ENCODE measurements around the gene CPSF3.

CPSF3 gene

DNA sequence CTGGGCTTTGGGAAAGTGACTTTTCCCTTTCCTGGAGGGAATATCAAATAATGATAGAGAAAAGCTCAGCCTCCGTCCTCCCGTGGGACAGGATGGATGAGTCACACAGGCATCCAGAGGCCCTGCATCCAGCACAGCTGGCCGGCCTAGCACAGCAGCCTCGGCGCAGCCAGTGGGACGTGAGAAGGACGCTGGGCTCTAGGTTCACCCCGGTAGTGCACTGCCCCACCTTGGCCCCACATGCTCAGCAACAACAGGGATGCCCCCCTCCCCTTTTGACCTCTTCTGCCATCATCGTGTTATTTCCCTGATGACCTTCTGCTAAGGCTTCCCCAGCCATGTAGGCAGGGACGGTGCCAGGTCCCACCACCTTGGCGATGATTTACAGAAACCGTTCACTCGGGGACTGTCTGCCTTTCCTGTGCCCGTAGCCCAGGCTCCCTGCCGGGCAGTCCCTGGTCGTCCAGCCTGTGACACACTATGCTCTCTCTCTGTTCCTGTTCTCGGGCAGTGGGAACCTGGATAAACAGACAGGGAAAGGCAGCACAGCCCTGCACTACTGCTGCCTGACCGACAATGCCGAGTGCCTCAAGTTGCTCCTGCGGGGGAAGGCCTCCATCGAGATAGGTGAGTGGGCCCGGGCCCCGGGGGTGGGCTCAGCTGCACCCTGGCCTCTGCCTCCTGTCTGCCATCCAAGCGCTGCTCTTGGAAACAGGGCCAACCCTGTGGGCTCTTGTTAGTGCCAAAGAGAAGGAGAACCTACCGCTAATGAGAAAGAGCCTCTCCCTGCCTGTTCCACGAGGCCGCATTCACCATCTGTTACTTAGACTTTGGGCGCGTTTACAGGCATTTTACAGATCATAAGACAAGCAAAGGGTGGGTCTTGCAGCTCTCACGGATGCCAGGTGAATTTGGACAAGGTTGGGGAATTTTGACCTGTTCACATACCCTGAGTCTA is 44.7 kb upstream of the CPSF3 start:
- peak overlapping the region; percentile 2 for H2BK12ac ChIP-seq (ENCODE audit: low read length)
- H2AFZ ChIP-seq (ENCODE audit: insufficient read depth, low read length, poor library complexity) = no peak overlapping the region
- H3K27me3 ChIP-seq (ENCODE audit: insufficient read depth, low read length) = no peaks in the 10 kb centered on the region

DNA sequence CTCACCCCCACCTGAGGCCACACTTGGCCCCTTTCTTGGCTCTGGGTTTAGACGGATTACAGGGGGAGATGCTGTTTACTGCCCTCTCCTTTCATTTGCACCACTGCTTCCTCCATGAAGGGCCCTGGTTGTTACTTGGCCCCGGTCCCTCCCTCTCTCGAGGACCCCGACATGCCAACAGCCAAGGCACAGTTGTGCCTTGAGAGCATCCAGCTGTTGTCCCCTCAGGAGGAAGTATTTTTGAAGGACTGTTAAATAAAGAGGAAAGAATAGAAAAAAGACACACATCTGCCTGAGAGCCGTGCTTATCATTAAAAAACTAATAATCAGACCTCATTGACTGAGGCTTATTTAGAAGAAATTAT is 44.1 kb upstream of the CPSF3 start:
- Histone ChIP-seq H3K27me3 (ENCODE audit: insufficient read depth, low read length) (no peaks in the 10 kb centered on the region), H3K4me3 (ENCODE audit: low read depth, low read length) (no peak overlapping the region), H3K79me1 (ENCODE audit: low read length) (peaks cover 8% of the 10 kb centered on the region), H2AK5ac (ENCODE audit: low read length) (no peak overlapping the region), H3K9me3 (ENCODE audit: insufficient read depth, low read depth, low read length) (peaks cover 5% of the 10 kb centered on the region), H2AFZ (ENCODE audit: insufficient read depth, low read length, poor library complexity) (no peak overlapping the region), H2BK12ac (ENCODE audit: low read length) (peak overlapping the region; percentile 2), H3K14ac (ENCODE audit: low read length) (no peak overlapping the region), H2BK5ac (ENCODE audit: low read depth, low read length, poor library complexity) (no peak overlapping the region), H4K91ac (ENCODE audit: low read depth, low read length) (peak overlapping the region; percentile 1), H3K27ac (ENCODE audit: low read depth, low read length) (no peak overlapping the region), H3K9ac (ENCODE audit: low read length) (no peak overlapping the region), H3K23ac (ENCODE audit: low read length) (no peak overlapping the region), H4K8ac (ENCODE audit: low read depth, low read length) (no peak overlapping the region), H2BK120ac (ENCODE audit: insufficient read depth, low read length, poor library complexity) (no peak overlapping the region), H4K12ac (ENCODE audit: low read depth, low read length) (no peak overlapping the region), H3K18ac (ENCODE audit: low read length) (no peak overlapping the region), H3K4ac (ENCODE audit: low read depth, low read length) (no peak overlapping the region), H3K4me2 (ENCODE audit: low read length) (no peak overlapping the region), H3K4me1 (ENCODE audit: control insufficient read depth in 1 of 2, insufficient read depth in 2 of 2, low read length in 2 of 2) (peaks cover 10 to 25% of the 10 kb centered on the region in 2 experiments), H3K36me3 (ENCODE audit: control insufficient read depth in 1 of 2, insufficient read depth in 2 of 2, low read length in 2 of 2) (peaks cover 31 to 48% of the 10 kb centered on the region in 2 experiments), H3K79me2 (ENCODE audit: control insufficient read depth, insufficient read depth, low read length, poor library complexity) (no peaks in the 10 kb centered on the region)
- WGBS (ENCODE audit: extremely low coverage, insufficient coverage, insufficient read length) = no CpG with 5 or more reads among the region's 5 CpGs
- no peak for DNase-seq

More for the DNA sequence above, 44.7 kb upstream of the CPSF3 start:
- H3K14ac ChIP-seq (ENCODE audit: low read length) = no peak overlapping the region
- H3K23ac ChIP-seq (ENCODE audit: low read length) = no peak overlapping the region
- H3K36me3 ChIP-seq (ENCODE audit: control insufficient read depth in 1 of 2, insufficient read depth in 2 of 2, low read length in 2 of 2) = peaks cover 36 to 52% of the 10 kb centered on the region in 2 experiments
- no peak overlapping the region for H3K4ac ChIP-seq (ENCODE audit: low read depth, low read length)
- H3K18ac ChIP-seq (ENCODE audit: low read length) = no peak overlapping the region
- DNase-seq = peak; percentile 9 to 40
- H2BK5ac ChIP-seq (ENCODE audit: low read depth, low read length, poor library complexity) = no peak overlapping the region
- H3K4me3 ChIP-seq (ENCODE audit: low read depth, low read length) = peak overlapping the region; percentile 23
- no peak overlapping the region for H3K4me2 ChIP-seq (ENCODE audit: low read length)
- no peak overlapping the region for H2BK120ac ChIP-seq (ENCODE audit: insufficient read depth, low read length, poor library complexity)
- peaks cover 8% of the 10 kb centered on the region for H3K79me1 ChIP-seq (ENCODE audit: low read length)
- peak overlapping the region; percentile 18 for H3K27ac ChIP-seq (ENCODE audit: low read depth, low read length)
- peaks cover 10 to 25% of the 10 kb centered on the region in 2 experiments for H3K4me1 ChIP-seq (ENCODE audit: control insufficient read depth in 1 of 2, insufficient read depth in 2 of 2, low read length in 2 of 2)
- no peak overlapping the region for H3K9ac ChIP-seq (ENCODE audit: low read length)
- H3K9me3 ChIP-seq (ENCODE audit: insufficient read depth, low read depth, low read length) = peaks cover 7% of the 10 kb centered on the region
- no peak overlapping the region for H4K12ac ChIP-seq (ENCODE audit: low read depth, low read length)
- H4K91ac ChIP-seq (ENCODE audit: low read depth, low read length) = peak overlapping the region; percentile 1
- no peaks in the 10 kb centered on the region for H3K79me2 ChIP-seq (ENCODE audit: control insufficient read depth, insufficient read depth, low read length, poor library complexity)
- no peak overlapping the region for H2AK5ac ChIP-seq (ENCODE audit: low read length)
- H4K8ac ChIP-seq (ENCODE audit: low read depth, low read length) = no peak overlapping the region
- WGBS (ENCODE audit: extremely low coverage, insufficient coverage, insufficient read length) = no CpG with 5 or more reads among the region's 30 CpGs

DNA sequence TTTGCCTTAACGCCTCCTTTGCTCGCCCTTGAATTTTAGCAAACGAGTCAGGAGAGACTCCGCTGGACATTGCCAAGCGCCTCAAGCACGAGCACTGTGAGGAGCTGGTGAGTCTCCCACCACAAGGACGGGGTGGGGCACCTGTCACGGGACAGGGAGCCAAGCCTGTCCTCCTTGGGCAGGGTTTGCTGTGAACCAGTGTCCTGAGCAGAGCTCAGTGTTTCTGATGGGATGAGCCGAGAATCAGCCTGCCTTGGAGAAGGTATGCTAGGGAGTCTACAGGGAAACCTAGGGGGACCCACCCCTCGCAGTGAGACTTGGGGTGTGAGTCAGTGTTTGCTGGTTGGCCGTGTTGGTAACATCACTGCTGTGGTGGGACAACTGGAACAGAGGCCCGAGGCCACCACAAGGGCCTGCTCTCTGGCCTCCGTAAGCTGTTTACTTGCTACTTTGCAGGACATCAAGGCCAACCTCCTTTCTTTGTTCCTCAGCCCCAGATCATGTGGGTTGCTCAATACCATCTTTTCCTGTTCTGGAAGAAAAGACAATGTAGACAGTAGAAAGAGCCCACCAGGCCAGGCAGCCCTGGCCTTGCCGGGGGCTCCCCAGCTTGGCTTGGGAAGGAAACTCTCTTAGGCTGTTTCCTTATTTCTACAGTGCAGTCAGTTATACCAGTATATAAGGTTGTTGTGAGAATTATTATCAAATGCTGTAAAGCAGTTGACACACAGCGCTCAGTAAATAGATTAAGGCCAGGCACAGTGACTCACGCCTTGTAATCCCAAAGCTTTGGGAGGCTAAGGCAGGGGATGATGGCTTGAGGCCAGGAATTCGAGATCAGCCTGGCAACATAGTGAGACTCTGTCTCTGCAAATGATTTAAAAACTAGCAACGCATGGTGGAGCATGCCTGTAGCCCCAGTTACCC is 42.5 kb upstream of the CPSF3 start:
- WGBS (ENCODE audit: extremely low coverage, insufficient coverage, insufficient read length) = no CpG with 5 or more reads among the region's 18 CpGs
- peak overlapping the region; percentile 80 for H2AK5ac ChIP-seq (ENCODE audit: low read length)

DNA sequence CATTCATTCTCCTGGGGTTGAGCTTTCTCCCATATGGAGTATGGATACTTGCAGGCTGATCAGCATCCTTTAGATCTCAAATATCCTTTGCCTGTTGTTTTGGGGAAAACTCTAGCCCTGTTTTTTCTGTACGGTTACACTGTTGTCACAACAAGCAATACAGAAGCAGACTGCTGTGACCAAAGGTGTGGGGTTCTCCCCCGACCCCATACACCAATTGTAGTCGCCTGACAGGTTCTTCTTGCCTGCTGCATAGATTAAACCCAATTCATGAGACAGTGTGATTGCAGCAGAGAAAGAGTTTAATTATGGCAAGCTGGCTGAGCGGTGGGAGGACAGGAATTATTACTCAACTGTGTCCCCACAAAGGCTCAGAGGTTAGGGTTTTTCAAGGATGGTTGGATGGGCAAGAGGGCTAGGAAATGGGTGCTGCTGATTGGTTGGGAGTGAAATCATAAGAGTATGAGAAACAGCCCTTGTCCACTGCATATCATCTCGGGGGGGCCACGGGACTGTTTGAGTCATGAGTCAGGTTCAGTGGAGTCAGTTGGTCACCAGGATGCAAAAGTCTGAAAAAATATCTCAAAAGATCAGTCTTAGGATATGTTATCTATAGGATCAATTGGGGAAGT is 40.7 kb upstream of the CPSF3 start:
- no peak overlapping the region for H2AK5ac ChIP-seq (ENCODE audit: low read length)
- no peak for DNase-seq
- H2BK120ac ChIP-seq (ENCODE audit: insufficient read depth, low read length, poor library complexity) = no peak overlapping the region
- H3K9ac ChIP-seq (ENCODE audit: low read length) = no peak overlapping the region
- H3K4me1 ChIP-seq (ENCODE audit: control insufficient read depth in 1 of 2, insufficient read depth in 2 of 2, low read length in 2 of 2) = peaks cover 22 to 31% of the 10 kb centered on the region in 2 experiments
- no peak overlapping the region for H4K12ac ChIP-seq (ENCODE audit: low read depth, low read length)
- no peak overlapping the region for H3K18ac ChIP-seq (ENCODE audit: low read length)
- H3K79me1 ChIP-seq (ENCODE audit: low read length) = peaks cover 10% of the 10 kb centered on the region
- no CpG with 5 or more reads among the region's 6 CpGs for whole genome bisulfite sequencing (ENCODE audit: extremely low coverage, insufficient coverage, insufficient read length)
- H4K8ac ChIP-seq (ENCODE audit: low read depth, low read length) = no peak overlapping the region
- no peak overlapping the region for H3K4me2 ChIP-seq (ENCODE audit: low read length)
- no peak overlapping the region for H3K27ac ChIP-seq (ENCODE audit: low read depth, low read length)
- H2BK5ac ChIP-seq (ENCODE audit: low read depth, low read length, poor library complexity) = no peak overlapping the region
- no peaks in the 10 kb centered on the region for H3K79me2 ChIP-seq (ENCODE audit: control insufficient read depth, insufficient read depth, low read length, poor library complexity)
- H3K27me3 ChIP-seq (ENCODE audit: insufficient read depth, low read length) = no peaks in the 10 kb centered on the region
- peaks cover 5% of the 10 kb centered on the region for H3K9me3 ChIP-seq (ENCODE audit: insufficient read depth, low read depth, low read length)
- H3K4ac ChIP-seq (ENCODE audit: low read depth, low read length) = no peak overlapping the region
- peak overlapping the region; percentile 5 for H2BK12ac ChIP-seq (ENCODE audit: low read length)
- peaks cover 20 to 38% of the 10 kb centered on the region in 2 experiments for H3K36me3 ChIP-seq (ENCODE audit: control insufficient read depth in 1 of 2, insufficient read depth in 2 of 2, low read length in 2 of 2)
- H3K23ac ChIP-seq (ENCODE audit: low read length) = no peak overlapping the region
- no peak overlapping the region for H2AFZ ChIP-seq (ENCODE audit: insufficient read depth, low read length, poor library complexity)
- H4K91ac ChIP-seq (ENCODE audit: low read depth, low read length) = no peak overlapping the region
- H3K4me3 ChIP-seq (ENCODE audit: low read depth, low read length) = no peak overlapping the region
- no peak overlapping the region for H3K14ac ChIP-seq (ENCODE audit: low read length)

More for the DNA sequence above, 42.5 kb upstream of the CPSF3 start:
- Histone ChIP-seq H4K12ac (ENCODE audit: low read depth, low read length) (no peak overlapping the region), H3K27me3 (ENCODE audit: insufficient read depth, low read length) (no peaks in the 10 kb centered on the region), H3K79me2 (ENCODE audit: control insufficient read depth, insufficient read depth, low read length, poor library complexity) (no peaks in the 10 kb centered on the region), H3K36me3 (ENCODE audit: control insufficient read depth in 1 of 2, insufficient read depth in 2 of 2, low read length in 2 of 2) (peaks cover 25 to 48% of the 10 kb centered on the region in 2 experiments), H4K8ac (ENCODE audit: low read depth, low read length) (peak overlapping the region; percentile 49), H2BK5ac (ENCODE audit: low read depth, low read length, poor library complexity) (peak overlapping the region; percentile 42), H3K18ac (ENCODE audit: low read length) (peak overlapping the region; percentile 80), H3K79me1 (ENCODE audit: low read length) (peaks cover 10% of the 10 kb centered on the region), H3K4me2 (ENCODE audit: low read length) (no peak overlapping the region), H3K4me1 (ENCODE audit: control insufficient read depth in 1 of 2, insufficient read depth in 2 of 2, low read length in 2 of 2) (peaks cover 15 to 29% of the 10 kb centered on the region in 2 experiments), H3K9me3 (ENCODE audit: insufficient read depth, low read depth, low read length) (peaks cover 5% of the 10 kb centered on the region), H3K4ac (ENCODE audit: low read depth, low read length) (peak overlapping the region; percentile 75), H2BK120ac (ENCODE audit: insufficient read depth, low read length, poor library complexity) (peak overlapping the region; percentile 8), H2BK12ac (ENCODE audit: low read length) (peak overlapping the region; percentile 78), H3K4me3 (ENCODE audit: low read depth, low read length) (no peak overlapping the region), H3K23ac (ENCODE audit: low read length) (no peak overlapping the region), H2AFZ (ENCODE audit: insufficient read depth, low read length, poor library complexity) (no peak overlapping the region), H3K14ac (ENCODE audit: low read length) (peak overlapping the region; percentile 76), H3K9ac (ENCODE audit: low read length) (no peak overlapping the region), H4K91ac (ENCODE audit: low read depth, low read length) (peak overlapping the region; percentile 50), H3K27ac (ENCODE audit: low read depth, low read length) (peak overlapping the region; percentile 77)
- DNase-seq = no peak

All from trophoblast cell (in vitro differentiated cells and primary cell).